Measurements from ENCODE around the gene SPCS3.

GRCh38 chr4:176340871-176341685 is 21.3 kb downstream of the SPCS3 start:
- TF ChIP-seq CTCF (IDR thresholded peaks at IDR 0.05) = peak; percentile 69
- no peak for TF ChIP-seq EZH2 (IDR thresholded peaks at IDR 0.05)
